PFSK-1 (cell line): ENCODE data around the gene KATNBL1. TPM values are rescaled to one million over a fixed set of nuclear protein-coding genes. Genes with fewer than 3 reads are reported as not detected.

ENCODE experiments used
- FOXP2 ChIP-seq: optimal IDR thresholded peaks from 2 replicates; pipeline ENCODE3; 2011; ENCODE audit warnings: borderline replicate concordance, control low read depth, inconsistent platforms; ENCODE audit not compliant: insufficient read depth; ENCODE audit errors: extremely low read length, extremely low read depth
- POLR2AphosphoS5 ChIP-seq: IDR thresholded peaks from 2 replicates; pipeline ENCODE4 v1.6.1; 2012; ENCODE audit warnings: low read depth, mild to moderate bottlenecking, control low read depth, low read length, moderate library complexity
- SIN3A ChIP-seq: IDR thresholded peaks from 2 replicates; pipeline ENCODE4 v1.6.1; 2012; ENCODE audit warnings: mild to moderate bottlenecking, low read length, moderate library complexity, borderline replicate concordance; ENCODE audit not compliant: insufficient read depth
- TAF1 ChIP-seq: IDR thresholded peaks from 2 replicates; pipeline ENCODE4 v1.6.1; 2012; ENCODE audit warnings: low read length, control low read depth, borderline replicate concordance; ENCODE audit not compliant: insufficient read depth
- polyA plus RNA-seq: library from polyadenylated mRNA; unstranded; fragments of >200 nt; gene quantifications from one replicate; pipeline ENCODE4 v1.2.1, GENCODE V29; 2012; ENCODE audit warnings: low read depth, missing spikeins; ENCODE audit not compliant: insufficient read length
- TF ChIP-seq, protein P1 (sequence below), 2 experiments: IDR thresholded peaks; 2 replicates each; pipeline versions ENCODE4 v1.6.1 to v1.8.0; 2011 to 2012; ENCODE audit warnings: low read depth in 2 of 2, low read length in 2 of 2, control low read depth in 1 of 2, inconsistent platforms in 1 of 2, mild to moderate bottlenecking in 1 of 2, moderate library complexity in 1 of 2; ENCODE audit not compliant: insufficient read depth in 1 of 2

Gene KATNBL1
- 7.8 TPM for polyA plus RNA-seq

- TF ChIP-seq, protein P1, sequence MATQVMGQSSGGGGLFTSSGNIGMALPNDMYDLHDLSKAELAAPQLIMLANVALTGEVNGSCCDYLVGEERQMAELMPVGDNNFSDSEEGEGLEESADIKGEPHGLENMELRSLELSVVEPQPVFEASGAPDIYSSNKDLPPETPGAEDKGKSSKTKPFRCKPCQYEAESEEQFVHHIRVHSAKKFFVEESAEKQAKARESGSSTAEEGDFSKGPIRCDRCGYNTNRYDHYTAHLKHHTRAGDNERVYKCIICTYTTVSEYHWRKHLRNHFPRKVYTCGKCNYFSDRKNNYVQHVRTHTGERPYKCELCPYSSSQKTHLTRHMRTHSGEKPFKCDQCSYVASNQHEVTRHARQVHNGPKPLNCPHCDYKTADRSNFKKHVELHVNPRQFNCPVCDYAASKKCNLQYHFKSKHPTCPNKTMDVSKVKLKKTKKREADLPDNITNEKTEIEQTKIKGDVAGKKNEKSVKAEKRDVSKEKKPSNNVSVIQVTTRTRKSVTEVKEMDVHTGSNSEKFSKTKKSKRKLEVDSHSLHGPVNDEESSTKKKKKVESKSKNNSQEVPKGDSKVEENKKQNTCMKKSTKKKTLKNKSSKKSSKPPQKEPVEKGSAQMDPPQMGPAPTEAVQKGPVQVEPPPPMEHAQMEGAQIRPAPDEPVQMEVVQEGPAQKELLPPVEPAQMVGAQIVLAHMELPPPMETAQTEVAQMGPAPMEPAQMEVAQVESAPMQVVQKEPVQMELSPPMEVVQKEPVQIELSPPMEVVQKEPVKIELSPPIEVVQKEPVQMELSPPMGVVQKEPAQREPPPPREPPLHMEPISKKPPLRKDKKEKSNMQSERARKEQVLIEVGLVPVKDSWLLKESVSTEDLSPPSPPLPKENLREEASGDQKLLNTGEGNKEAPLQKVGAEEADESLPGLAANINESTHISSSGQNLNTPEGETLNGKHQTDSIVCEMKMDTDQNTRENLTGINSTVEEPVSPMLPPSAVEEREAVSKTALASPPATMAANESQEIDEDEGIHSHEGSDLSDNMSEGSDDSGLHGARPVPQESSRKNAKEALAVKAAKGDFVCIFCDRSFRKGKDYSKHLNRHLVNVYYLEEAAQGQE (IDR thresholded peaks at IDR 0.05; ENCODE audit: insufficient read depth in 1 of 2, low read depth in 2 of 2, low read length in 2 of 2), result peak in 1 of 2 experiments; percentile 65; a peak in 1 of 4 replicates
- TF ChIP-seq POLR2AphosphoS5 (peak; percentile 94), TAF1 (peak; percentile 95), FOXP2 (peak; percentile 61), SIN3A (peak; percentile 50; the same call in 1 of the 2 replicates)
Measured at GRCh38 chr15:34209421-34210282, at the start of gene KATNBL1. Gene KATNBL1, minus strand, starts transcription at chr15:34210096. Its CDS starts 46,420 bp downstream, at chr15:34163676.

DNA sequence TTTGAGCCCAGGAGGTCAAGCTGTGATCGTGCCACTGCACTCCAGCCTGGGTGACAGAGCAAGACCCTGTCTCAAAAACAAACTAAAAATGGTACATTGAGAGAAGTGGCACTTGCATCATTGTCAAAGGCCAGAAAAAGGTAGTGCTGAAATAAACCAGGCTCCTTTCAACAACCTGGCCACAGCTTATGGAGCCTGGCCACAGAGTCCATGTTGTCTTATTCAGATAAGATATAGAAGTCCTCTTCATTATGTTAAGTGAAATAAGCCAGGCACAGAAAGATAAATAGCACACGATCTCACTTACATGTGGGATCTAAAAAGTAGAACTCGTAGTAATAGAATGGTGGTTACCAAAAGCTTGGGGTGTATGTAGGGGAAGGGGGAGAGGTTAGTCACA, 49.7 kb upstream of the KATNBL1 start:
- TF ChIP-seq, protein P1 (IDR thresholded peaks at IDR 0.05; ENCODE audit: insufficient read depth in 1 of 2, low read depth in 2 of 2, low read length in 2 of 2), result no peak
- no peak for TF ChIP-seq TAF1
- no peak for TF ChIP-seq FOXP2
- no peak for TF ChIP-seq SIN3A
- no peak for TF ChIP-seq POLR2AphosphoS5

DNA sequence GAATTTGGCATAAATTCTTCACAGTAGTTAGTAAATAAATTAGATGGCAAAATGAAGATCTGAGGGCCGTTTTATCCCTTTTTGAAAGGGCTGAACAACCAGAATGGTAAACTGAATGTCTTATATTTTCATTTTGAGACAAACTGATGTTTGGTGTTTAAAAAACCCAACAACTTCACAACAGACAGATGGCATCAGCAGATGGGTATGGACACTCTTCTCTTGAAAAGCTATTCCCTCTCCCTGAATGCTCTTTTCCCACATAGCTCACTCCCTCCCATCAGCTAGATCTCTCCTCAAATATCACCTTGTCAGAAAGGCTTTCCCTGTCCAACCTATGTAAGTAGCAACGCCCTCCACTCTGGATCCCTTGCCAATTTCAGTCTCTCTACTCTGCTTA, 48.3 kb upstream of the KATNBL1 start:
- no peak for TF ChIP-seq SIN3A
- no peak for TF ChIP-seq POLR2AphosphoS5
- no peak for TF ChIP-seq TAF1
- TF ChIP-seq FOXP2, result no peak
- TF ChIP-seq, protein P1 (IDR thresholded peaks at IDR 0.05; ENCODE audit: insufficient read depth in 1 of 2, low read depth in 2 of 2, low read length in 2 of 2), result no peak

DNA sequence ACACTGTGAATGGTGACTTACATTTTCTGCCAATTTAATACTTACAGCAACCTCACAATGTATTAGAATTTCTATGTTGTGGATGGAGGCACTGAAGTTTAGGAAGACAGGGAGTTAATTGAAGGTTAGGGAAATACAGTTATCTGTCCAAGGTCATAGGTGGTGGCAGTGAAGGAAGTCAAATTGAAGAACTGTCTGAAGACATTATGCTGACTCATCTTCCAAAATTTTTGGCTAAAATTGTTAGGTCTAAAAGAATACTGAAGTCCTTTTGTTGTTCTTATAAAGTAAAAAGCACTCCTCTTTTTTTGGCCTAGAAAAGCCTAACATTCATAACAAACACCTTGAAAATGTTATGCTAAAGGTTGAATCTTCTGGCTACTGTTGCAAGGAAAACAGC, 42.6 kb upstream of the KATNBL1 start:
- no peak for TF ChIP-seq TAF1
- TF ChIP-seq POLR2AphosphoS5, result no peak
- TF ChIP-seq, protein P1 (IDR thresholded peaks at IDR 0.05; ENCODE audit: insufficient read depth in 1 of 2, low read depth in 2 of 2, low read length in 2 of 2), result no peak
- TF ChIP-seq SIN3A, result no peak
- TF ChIP-seq FOXP2, result no peak
